ENCODE data around the gene XRCC1.
A peak's percentile ranks its signal among the peaks of the same experiment; 100 is the strongest.

The XRCC1 gene, protein sequence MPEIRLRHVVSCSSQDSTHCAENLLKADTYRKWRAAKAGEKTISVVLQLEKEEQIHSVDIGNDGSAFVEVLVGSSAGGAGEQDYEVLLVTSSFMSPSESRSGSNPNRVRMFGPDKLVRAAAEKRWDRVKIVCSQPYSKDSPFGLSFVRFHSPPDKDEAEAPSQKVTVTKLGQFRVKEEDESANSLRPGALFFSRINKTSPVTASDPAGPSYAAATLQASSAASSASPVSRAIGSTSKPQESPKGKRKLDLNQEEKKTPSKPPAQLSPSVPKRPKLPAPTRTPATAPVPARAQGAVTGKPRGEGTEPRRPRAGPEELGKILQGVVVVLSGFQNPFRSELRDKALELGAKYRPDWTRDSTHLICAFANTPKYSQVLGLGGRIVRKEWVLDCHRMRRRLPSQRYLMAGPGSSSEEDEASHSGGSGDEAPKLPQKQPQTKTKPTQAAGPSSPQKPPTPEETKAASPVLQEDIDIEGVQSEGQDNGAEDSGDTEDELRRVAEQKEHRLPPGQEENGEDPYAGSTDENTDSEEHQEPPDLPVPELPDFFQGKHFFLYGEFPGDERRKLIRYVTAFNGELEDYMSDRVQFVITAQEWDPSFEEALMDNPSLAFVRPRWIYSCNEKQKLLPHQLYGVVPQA

DNA sequence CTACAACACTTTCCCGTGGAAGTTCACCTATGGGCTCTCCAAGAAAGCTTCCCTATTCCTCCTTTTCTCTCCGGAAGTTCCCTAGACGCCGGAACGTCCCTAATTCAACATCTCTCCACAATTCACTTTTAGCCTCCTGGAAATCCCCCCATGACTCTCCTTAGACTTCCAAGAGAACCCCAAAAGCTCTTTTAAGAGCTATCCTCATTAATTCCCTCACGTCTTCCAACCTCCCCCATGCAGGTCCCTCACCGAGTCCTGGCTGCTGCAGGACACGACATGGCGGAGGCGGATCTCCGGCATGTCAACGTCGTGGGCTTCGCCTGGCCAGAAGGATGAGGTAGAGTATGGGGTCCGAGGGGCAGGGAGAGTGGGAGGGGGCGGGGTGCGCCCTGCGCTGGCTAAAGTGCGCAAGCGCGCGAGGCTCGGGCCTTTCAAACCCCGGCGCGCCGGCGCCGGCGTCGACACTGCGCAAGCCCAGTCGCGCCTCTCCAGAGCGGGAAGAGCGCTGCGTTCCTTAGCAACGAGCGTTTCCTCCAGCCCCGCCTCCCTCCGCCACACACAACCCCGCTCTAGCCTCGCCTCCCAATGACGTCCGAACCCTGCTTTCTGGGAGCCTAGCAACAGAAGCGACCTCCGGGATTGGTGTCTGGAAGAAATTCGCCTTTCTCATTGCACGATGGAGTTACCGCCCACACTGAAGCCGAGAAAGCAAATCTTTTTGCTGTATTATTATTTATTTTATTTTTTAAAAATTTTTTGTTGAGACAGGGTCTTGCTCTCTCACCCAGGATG lies at the start of gene XRCC1, which contains the start of gene PINLYP:
Gene XRCC1 (minus strand): TSS at position 372 of the 795 bp plus-strand sequence. CDS start 69 bp downstream, at position 303.
Gene PINLYP (plus strand): TSS at position 646 of the 795 bp plus-strand sequence. CDS start 1,391 bp downstream, outside the sequence.
- Histone ChIP-seq H3K27ac (ENCODE audit: low read depth, low read length) (peak within 1 kb of the TSS; percentile 77; the same call in 1 of the 2 replicates), H3K36me3 (ENCODE audit: control insufficient read depth, insufficient read depth, low read length) (peaks cover 14% of the 10 kb centered on the region), H3K9ac (ENCODE audit: low read length) (peak within 1 kb of the TSS; percentile 92), H3K4me3 (ENCODE audit: low read depth, low read length) (peak within 1 kb of the TSS; percentile 98), H3K27me3 (ENCODE audit: control insufficient read depth, insufficient read depth, low read length) (no peaks in the 10 kb centered on the region), H3K4me1 (ENCODE audit: control insufficient read depth, insufficient read depth, low read length) (peaks cover 11% of the 10 kb centered on the region), H3K9me3 (ENCODE audit: control insufficient read depth, insufficient read depth, low read depth, low read length) (no peaks in the 10 kb centered on the region)

- Histone ChIP-seq H3K9ac (ENCODE audit: low read length) (no peak overlapping the region), H3K27me3 (ENCODE audit: control insufficient read depth, insufficient read depth, low read length) (peaks cover 17% of the 10 kb centered on the region), H3K4me3 (ENCODE audit: low read depth, low read length) (no peak overlapping the region), H3K4me1 (ENCODE audit: control insufficient read depth, insufficient read depth, low read length) (peaks cover 25% of the 10 kb centered on the region), H3K36me3 (ENCODE audit: control insufficient read depth, insufficient read depth, low read length) (no peaks in the 10 kb centered on the region), H3K27ac (ENCODE audit: low read depth, low read length) (no peak overlapping the region), H3K9me3 (ENCODE audit: control insufficient read depth, insufficient read depth, low read depth, low read length) (no peaks in the 10 kb centered on the region)
Observed at GRCh38 chr19:43624933-43625332, 49.6 kb upstream of the XRCC1 start.

DNA sequence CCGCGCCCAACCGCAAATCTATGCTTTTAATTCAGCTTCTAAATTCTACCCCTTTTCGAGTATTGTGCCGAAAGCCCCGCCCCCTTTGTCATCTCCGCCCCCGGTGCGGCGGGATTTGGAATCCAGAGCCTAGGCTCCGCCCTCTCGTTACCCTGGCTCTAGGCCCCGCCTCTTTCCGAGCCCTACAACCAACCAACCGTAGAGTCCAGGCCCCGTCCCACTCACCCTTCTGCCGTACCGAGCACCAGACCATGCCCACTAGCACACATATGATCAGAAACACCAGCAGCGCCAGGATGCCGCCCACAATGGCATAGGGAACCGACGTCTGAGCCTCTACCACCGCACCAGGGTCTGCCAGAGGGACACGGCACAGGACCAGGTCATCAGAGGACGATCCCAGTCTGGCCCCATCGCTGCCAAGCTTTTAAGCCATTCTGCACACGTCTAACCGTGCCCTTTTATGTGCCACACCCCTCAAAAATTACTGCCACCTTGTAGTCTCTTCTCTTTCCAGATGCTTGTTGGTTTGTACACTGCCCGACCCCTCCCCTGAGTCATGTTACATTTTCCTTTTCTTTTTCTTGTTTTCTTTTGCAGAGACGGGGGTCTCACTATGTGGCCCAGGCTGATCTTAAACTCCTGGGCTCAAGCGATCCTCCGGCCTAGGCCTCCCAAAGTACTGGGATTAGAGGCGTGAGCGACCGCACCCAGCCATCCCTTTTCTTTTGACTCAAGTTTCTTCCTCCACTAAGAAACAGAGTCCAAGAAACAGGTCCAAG lies 48.8 kb upstream of the XRCC1 start:
- Histone ChIP-seq H3K36me3 (ENCODE audit: control insufficient read depth, insufficient read depth, low read length) (no peaks in the 10 kb centered on the region), H3K27ac (ENCODE audit: low read depth, low read length) (no peak overlapping the region), H3K27me3 (ENCODE audit: control insufficient read depth, insufficient read depth, low read length) (peaks cover 17% of the 10 kb centered on the region), H3K4me3 (ENCODE audit: low read depth, low read length) (peak overlapping the region; percentile 33), H3K4me1 (ENCODE audit: control insufficient read depth, insufficient read depth, low read length) (peaks cover 26% of the 10 kb centered on the region), H3K9ac (ENCODE audit: low read length) (no peak overlapping the region), H3K9me3 (ENCODE audit: control insufficient read depth, insufficient read depth, low read depth, low read length) (no peaks in the 10 kb centered on the region)

GRCh38 chr19:43622956-43623355 lies 47.6 kb upstream of the XRCC1 start:
- Histone ChIP-seq H3K4me1 (ENCODE audit: control insufficient read depth, insufficient read depth, low read length) (peaks cover 30% of the 10 kb centered on the region), H3K27ac (ENCODE audit: low read depth, low read length) (no peak overlapping the region), H3K27me3 (ENCODE audit: control insufficient read depth, insufficient read depth, low read length) (peaks cover 14% of the 10 kb centered on the region), H3K9ac (ENCODE audit: low read length) (no peak overlapping the region), H3K36me3 (ENCODE audit: control insufficient read depth, insufficient read depth, low read length) (no peaks in the 10 kb centered on the region), H3K4me3 (ENCODE audit: low read depth, low read length) (no peak overlapping the region), H3K9me3 (ENCODE audit: control insufficient read depth, insufficient read depth, low read depth, low read length) (no peaks in the 10 kb centered on the region)

- H3K27ac ChIP-seq (ENCODE audit: low read depth, low read length), result no peak overlapping the region
- H3K4me1 ChIP-seq (ENCODE audit: control insufficient read depth, insufficient read depth, low read length), result peaks cover 30% of the 10 kb centered on the region
Observed at GRCh38 chr19:43622070-43622469, 46.7 kb upstream of the XRCC1 start.

DNA sequence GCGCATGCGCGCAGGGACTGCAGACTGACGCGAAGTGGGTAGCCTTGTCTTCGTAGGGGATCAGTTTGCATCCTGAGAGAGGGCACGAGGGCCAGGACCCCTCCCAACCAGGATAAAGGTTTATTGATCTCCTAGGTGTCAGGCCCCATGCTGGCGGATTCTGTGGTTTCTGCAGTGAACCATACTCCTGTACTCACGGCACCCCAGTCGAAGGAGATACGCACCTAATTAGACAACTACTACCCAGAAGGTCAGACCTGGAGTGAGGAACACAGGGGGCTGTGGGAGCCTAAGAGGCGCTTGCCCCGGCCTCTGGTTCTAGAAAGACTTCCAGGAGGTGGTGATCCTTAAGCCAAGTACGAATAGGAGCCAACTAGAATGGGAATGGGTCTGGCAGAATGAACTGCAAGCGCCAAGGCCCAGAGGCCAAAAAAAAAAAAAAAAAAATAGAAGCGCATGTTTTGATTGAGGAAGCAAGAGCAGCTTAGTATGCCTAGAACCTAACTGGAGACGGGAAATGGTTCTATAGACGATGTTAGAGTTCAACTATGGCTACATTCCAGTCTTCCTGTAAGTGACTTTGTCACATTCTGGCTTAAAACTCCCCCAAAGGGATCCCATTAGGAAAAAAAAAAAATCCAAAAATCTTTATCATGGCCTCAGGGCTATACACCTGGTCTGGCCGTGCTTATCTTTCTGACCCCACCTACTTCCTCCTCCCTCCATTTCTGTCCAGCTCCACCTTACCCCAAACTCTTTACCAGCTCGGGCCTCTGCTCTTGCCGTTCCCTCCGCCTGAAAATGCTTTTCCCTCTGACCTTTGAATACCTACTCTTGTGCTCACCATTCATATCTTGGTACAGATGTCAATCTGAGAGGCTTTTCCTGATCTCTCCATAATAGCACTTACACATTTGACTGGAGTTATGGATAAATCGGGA lies 45.0 kb upstream of the XRCC1 start:
- H3K36me3 ChIP-seq (ENCODE audit: control insufficient read depth, insufficient read depth, low read length), result no peaks in the 10 kb centered on the region
- peak overlapping the region; percentile 95 for H3K27ac ChIP-seq (ENCODE audit: low read depth, low read length)
- H3K9ac ChIP-seq (ENCODE audit: low read length), result peak overlapping the region; percentile 94
- no peaks in the 10 kb centered on the region for H3K9me3 ChIP-seq (ENCODE audit: control insufficient read depth, insufficient read depth, low read depth, low read length)
- H3K27me3 ChIP-seq (ENCODE audit: control insufficient read depth, insufficient read depth, low read length), result no peaks in the 10 kb centered on the region
- H3K4me1 ChIP-seq (ENCODE audit: control insufficient read depth, insufficient read depth, low read length), result peaks cover 30% of the 10 kb centered on the region
- peak overlapping the region; percentile 83 for H3K4me3 ChIP-seq (ENCODE audit: low read depth, low read length)

More at GRCh38 chr19:43622070-43622469, 46.7 kb upstream of the XRCC1 start:
- Histone ChIP-seq H3K27me3 (ENCODE audit: control insufficient read depth, insufficient read depth, low read length) (peaks cover 6% of the 10 kb centered on the region; the same call in 1 of the 2 replicates), H3K9ac (ENCODE audit: low read length) (no peak overlapping the region), H3K9me3 (ENCODE audit: control insufficient read depth, insufficient read depth, low read depth, low read length) (no peaks in the 10 kb centered on the region), H3K36me3 (ENCODE audit: control insufficient read depth, insufficient read depth, low read length) (no peaks in the 10 kb centered on the region), H3K4me3 (ENCODE audit: low read depth, low read length) (no peak overlapping the region)

GRCh38 chr19:43619262-43620060 lies 44.1 kb upstream of the XRCC1 start, which contains the start of gene ZNF428:
ZNF428 (minus strand) TSS chr19:43619629; CDS start chr19:43614304, 5,325 bp downstream.
- H3K27ac ChIP-seq (ENCODE audit: low read depth, low read length), result peak within 1 kb of the TSS; percentile 95
- H3K27me3 ChIP-seq (ENCODE audit: control insufficient read depth, insufficient read depth, low read length), result no peaks in the 10 kb centered on the region
- no peaks in the 10 kb centered on the region for H3K36me3 ChIP-seq (ENCODE audit: control insufficient read depth, insufficient read depth, low read length)
- no peaks in the 10 kb centered on the region for H3K9me3 ChIP-seq (ENCODE audit: control insufficient read depth, insufficient read depth, low read depth, low read length)
- H3K4me3 ChIP-seq (ENCODE audit: low read depth, low read length), result peak within 1 kb of the TSS; percentile 83
- H3K4me1 ChIP-seq (ENCODE audit: control insufficient read depth, insufficient read depth, low read length), result peaks cover 27% of the 10 kb centered on the region
- peak within 1 kb of the TSS; percentile 94 for H3K9ac ChIP-seq (ENCODE audit: low read length)

DNA sequence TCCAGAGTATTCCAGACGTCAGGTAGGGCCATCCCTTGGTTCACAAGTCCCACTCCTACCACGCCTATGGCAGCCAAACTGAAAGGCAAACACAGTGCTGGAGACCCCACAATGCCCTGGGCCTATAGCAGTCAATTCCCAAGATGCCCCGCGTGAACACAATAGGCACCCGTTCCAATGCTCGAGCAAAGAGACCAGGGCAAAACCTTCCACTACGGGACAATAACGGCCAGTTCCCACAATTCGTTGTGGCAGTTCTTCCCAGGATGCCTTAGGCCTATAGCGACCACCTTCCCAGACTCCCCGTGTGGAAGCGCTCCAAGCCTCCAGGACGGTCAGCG lies 43.6 kb upstream of the XRCC1 start:
- peaks cover 23% of the 10 kb centered on the region for H3K4me1 ChIP-seq (ENCODE audit: control insufficient read depth, insufficient read depth, low read length)
- H3K4me3 ChIP-seq (ENCODE audit: low read depth, low read length), result peak overlapping the region; percentile 83
- H3K27ac ChIP-seq (ENCODE audit: low read depth, low read length), result peak overlapping the region; percentile 95
- H3K27me3 ChIP-seq (ENCODE audit: control insufficient read depth, insufficient read depth, low read length), result no peaks in the 10 kb centered on the region
- peaks cover 3% of the 10 kb centered on the region for H3K36me3 ChIP-seq (ENCODE audit: control insufficient read depth, insufficient read depth, low read length)
- peak overlapping the region; percentile 94 for H3K9ac ChIP-seq (ENCODE audit: low read length)
- no peaks in the 10 kb centered on the region for H3K9me3 ChIP-seq (ENCODE audit: control insufficient read depth, insufficient read depth, low read depth, low read length)

DNA sequence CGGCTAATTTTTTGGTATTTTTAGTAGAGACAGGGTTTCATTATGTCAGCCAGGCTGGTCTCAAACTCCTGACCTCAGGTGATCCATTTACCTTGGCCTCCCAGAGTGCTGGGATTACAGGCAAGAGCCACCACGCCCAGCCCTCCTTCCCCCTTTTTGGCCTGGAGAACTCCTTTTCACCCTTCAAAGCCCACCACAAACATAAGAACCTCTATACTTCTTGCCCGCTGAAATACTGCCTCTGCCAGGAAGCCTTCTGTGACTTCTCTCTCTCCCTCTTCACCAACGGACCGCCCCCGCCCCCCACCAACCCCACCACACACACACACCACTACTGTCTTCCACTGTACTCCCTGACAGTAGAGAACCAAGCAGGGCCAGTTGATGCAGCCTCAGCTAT lies 41.6 kb upstream of the XRCC1 start:
- H3K4me1 ChIP-seq (ENCODE audit: control insufficient read depth, insufficient read depth, low read length), result peaks cover 15% of the 10 kb centered on the region
- no peak overlapping the region for H3K4me3 ChIP-seq (ENCODE audit: low read depth, low read length)
- peaks cover 18% of the 10 kb centered on the region for H3K36me3 ChIP-seq (ENCODE audit: control insufficient read depth, insufficient read depth, low read length)
- no peak overlapping the region for H3K9ac ChIP-seq (ENCODE audit: low read length)
- no peaks in the 10 kb centered on the region for H3K9me3 ChIP-seq (ENCODE audit: control insufficient read depth, insufficient read depth, low read depth, low read length)
- no peak overlapping the region for H3K27ac ChIP-seq (ENCODE audit: low read depth, low read length)
- H3K27me3 ChIP-seq (ENCODE audit: control insufficient read depth, insufficient read depth, low read length), result no peaks in the 10 kb centered on the region

Data from HUES6 (cell line).